ENCODE measurements around the gene S100A3.

Gene S100A3

DNA sequence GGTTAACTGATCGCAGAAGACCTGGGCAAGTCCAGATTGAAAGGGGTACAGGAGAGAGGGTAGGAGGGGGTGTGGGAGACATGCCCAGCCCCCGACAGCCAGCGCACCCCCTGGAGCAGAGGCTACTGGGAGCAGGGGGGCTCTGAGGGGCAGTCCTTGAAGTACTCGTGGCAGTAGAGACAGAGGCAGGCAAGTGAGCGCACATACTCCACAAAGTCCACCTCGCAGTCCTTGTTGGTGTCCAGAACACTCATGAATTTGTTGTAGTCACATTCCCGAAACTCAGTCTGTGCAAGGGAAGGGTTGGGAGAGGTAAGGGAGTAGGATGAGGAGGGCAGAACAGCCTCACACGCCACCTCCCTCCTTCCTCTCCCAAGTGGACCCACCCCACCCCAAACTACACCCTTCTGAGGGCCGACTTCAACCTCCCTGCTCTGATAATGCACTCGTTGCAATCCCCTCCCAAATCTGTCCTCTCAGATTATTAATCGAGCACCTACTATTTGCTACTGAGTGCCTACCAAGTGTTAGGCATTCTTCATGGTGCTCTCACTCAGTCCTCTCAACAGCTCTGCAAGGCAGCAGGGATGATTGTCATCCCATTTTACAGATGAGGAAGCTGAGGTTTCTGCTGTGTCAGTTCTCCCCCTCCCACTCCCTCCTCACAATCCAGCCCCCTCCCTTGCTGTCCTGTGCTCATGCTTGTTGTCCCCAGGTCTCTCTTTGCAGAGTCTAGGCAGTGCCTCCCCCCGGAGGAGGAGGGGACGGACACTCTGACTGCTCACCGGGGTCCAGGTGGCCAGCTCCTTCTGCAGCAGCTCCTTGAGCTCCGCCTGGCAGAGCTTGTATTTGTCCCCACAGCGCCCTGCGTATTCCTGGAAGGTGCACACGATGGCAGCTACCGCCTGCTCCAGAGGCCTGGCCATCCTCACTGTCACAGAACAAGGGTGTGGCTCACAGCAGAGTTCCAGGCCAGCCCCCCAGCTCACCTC is 1.2 kb downstream of the S100A3 start:
- DNase-seq: no peak

DNA sequence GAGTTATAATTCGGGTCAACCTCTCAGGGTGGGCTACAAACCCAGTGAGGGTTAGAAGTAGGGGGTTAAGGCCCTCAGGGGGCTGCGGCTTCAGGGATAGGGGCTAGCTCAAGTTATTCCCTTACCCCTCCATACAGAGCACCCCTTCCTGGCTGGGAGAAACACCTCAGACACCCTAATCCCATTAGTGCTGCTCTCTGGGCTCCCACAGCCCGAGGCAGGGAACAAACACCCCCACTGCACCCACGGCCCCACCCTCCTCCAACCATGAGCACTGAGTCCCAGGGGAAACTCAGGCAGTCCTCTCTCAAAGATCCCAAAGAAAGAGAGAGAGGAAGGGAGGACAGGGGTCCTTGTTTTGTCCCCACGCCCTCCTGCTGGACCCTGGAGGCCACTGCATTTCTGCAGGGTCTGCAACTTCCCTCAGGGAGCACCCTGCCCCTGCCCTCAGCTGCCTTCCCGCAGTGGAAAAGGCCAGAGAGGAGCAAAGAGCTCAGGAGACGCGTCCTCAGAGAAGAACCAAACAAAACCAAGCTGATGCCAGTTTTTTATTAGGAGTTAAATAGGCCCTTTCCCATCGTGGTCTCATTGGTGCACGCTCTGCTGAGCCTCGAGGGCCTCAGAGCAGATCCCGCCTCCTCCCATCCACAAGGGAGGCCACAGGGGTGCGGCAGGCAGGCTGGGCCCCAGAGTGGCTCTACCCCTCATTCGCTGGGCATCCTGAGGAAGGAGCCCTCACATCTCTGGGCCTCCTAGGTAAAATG is 2.1 kb downstream of the S100A3 start:
- DNase-seq: no peak

DNA sequence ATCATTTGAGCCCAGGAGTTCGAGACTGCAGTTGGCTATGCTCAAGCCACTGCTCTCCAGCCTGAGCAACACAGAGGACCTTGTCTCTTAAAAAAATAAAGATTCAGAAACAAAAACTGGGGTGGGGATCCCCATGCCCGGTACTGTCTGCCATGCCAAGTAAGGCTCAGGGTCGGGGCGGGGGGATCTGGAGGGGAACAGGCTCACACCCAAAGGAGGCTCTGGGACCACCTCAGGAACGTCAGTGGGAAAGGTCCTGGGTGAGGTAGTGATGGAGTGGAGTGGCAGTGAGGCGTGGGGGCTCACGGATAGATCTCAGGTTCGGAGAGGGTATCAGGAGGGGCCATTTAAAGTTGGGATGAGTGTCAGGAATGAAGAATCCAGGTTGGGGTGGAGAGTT is 2.7 kb downstream of the S100A3 start:
- DNase-seq: no peak

DNA sequence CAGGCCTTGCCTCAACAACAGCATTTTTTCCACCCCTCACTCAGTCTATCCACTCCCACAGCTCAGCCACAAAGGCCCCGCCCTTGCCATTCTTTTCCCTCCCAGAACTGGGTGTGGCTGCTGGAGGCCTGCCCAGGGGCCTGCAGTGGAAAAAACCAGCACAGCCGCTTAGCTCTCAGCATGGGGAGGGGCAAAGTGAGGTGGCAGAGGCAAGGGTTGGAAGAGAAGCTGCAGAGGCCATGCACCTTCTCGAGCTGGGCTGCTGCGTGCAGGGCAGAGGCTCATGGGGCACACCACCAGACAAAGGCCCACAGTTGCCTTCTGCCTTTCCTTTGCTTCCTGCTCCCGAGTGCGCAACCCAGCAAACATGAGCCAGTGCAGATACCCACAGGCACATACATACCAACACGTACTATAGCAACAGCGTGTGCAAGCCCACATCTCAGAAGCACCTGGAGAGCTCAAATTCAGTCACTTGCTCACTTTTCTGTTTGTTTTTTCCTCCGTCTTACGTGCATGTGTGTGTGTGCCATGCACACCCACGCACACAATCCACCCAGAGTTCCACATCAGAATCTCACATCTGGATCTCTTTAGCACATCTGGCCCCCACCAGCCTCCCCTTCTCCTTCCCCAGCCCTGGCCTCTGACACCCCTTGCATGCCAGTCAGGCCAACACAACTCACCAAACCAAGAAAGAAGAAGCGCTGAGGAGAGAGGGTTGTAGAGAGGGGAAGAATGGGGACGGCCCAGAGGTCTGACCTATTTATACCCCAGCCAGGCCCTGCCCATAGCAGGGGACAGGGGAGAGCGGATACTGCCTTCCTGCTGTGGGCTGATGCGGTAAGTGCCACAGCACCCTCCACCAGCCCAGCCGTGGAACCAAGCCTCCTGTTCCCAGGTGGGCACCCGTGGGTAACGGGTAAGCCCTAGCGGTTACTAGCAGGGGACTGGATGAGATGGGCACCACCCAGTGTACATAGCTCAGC is 3.7 kb downstream of the S100A3 start, which contains the start of gene S100A4:
TSS of gene S100A4 (minus strand) at position 740 of the 989 bp plus-strand sequence. CDS start 1,012 bp downstream, outside the sequence.
- DNase-seq: peak; percentile 84

DNA sequence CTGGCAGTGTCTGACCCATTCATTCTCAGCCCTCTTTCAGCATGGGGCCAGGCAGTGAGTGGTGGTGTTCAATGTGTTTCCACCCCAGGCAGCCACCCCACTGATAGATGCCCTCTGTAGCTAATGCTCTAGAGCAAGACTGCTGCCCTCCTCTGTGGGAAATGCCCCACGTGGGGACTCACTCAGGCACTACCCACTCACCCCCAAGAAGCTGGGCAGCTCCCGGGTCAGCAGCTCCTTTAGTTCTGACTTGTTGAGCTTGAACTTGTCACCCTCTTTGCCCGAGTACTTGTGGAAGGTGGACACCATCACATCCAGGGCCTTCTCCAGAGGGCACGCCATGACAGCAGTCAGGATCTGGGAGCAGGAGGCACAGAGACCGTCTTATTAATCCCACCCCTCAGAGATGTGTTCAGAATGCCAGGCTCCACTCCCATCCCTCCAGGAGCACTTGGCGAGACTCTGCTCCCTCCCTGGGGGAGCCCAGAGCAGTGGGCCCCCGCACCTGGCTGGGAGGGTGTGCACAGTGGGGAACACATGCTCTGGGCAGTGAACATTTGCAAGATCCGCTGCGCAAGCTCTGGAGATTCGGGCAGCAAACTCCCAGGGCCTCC is 4.5 kb downstream of the S100A3 start:
- no peak for DNase-seq

DNA sequence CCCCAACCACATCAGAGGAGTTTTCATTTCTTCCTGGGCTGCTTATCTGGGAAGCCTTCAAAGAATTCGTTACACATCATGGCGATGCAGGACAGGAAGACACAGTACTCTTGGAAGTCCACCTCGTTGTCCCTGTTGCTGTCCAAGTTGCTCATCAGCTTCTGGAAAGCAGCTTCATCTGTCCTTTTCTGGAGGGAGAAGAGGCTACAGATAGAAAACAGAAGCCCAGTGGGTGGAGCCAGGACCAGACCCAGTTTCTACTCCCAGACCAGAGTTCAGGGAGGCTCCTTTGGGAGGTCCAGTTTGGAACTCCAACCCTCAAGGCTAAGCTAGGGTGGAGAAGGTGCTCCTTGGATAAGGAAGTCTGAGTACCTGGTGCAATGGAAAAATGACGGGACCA is 5.3 kb downstream of the S100A3 start:
- no peak for DNase-seq

DNA sequence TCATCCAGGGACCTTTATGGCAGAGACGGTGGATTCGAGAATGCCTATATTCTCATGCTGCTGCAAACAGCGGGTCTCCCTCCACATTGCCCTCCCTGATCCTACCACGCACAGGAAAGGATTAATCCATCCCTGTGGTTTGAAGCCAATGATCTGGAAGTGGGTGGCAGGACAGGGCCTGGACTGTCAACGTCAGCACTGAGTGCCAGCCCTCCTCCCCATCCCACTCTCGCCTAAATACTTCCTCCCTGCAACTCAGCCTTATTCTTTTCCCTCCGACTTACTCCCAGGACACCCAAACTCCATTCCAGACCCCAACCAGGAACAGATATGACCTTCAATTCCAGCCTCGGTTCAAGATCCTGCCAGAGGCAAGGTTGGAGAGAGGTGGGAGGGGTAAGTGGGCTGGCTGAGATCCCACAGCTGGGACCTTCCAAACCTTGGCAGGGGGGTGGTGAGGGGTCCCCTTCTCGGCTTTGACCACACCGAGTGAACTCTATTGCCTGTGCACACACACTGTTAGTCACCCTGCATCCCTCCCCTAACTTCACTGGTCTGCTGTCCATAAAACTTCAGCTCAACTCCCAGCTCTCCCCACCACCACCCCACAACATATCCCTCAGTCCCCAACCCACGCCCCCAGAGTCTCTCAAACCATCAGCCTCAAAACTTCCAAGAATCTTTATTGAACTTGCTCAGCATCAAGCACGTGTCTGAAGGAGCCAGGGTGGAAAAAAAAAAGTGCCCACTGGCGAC is 5.9 kb downstream of the S100A3 start:
- no peak for DNase-seq

DNA sequence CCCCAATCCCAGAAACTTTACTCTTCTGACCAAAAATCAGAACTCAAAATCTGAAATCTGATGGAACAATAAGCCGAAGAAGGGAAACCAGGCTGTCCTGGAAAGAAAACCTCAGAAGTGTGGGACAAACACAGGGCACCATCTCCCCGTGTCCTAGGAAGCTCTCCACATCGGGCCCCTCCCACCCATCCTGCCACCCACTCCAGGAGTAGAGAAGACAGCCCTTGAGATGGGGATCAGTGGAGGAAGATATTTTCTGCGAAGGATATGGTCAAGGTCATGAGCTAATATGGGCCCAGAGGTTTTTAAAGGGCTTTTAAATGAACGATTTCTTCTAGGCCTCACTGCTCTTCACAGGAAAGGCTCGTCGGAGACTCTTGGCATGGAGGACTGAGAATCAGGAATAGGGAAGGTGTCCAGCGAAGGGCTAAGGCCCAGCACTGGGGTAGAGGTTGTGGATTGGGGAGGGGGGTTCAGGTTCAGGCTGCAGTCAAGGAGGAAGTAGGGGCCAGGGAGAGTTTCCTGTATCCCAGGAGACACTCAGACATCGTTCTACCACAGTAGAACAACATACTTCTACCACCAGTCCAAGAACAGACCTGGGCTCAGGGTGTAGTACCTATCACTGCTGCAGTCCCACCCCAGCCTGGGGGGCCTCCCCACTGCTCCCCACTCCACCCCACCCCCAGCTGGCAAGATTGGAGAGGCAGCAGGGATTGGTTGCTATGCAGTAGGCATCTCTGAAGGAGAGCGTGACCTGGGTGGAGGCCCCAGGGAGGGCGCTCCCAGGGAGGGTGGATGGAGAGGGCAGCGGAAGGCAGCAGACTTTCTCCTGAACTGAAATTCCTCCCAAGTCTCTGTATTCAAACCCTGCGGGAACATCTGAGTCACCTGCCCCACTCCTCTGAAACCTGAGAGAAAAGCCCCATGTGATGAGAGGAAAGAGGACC is 7.1 kb downstream of the S100A3 start:
- DNase-seq: no peak

DNA sequence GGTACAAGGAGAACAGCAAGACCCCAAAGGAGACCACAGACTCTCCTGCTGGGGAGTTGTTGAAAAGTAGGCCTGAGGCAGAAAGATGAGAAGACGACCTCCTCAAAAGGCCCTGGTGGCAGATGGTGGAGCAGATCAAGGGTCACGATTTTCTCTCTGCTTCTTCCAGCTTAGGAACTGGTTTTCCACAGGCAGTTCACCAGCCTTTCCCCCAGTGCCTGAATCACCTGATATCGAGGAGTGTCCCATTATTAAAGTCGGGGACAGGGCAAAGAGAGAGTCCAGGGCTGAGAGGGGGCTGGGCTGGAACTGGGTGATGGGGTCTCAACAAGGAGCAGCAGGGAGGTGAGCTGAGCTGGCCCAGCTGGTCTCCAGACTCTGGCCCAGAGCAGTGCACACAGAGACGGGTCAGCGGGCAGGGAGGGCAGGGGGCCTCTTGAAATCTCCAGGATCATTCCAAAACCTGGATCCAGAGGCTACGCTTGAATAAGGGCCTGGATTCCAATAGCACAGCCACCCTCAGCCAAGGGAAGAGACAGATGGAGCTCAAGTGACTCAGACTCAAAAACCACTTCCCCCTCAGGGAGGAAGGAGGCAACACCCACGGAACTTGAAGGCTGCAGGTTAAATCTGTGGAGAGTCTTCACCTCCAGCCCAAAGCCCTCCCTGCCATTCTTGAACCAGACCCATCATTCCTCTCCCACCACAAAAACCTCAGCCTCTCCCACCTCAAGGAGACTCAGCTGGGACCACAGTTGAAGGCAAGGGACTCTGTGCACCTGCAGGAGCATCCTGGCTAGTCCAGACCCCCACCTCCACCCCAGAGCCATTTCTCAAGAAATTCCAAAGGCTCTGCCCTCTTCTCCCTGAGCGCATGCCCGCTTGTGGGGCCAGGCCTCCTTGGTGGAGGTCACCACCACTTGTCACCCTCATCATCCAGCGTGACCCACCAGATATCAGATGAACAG is 8.4 kb downstream of the S100A3 start, which contains the start of gene S100A5:
TSS of gene S100A5 (minus strand) at position 541 of the 968 bp plus-strand sequence. CDS start 743 bp downstream, outside the sequence.
- DNase-seq: no peak

DNA sequence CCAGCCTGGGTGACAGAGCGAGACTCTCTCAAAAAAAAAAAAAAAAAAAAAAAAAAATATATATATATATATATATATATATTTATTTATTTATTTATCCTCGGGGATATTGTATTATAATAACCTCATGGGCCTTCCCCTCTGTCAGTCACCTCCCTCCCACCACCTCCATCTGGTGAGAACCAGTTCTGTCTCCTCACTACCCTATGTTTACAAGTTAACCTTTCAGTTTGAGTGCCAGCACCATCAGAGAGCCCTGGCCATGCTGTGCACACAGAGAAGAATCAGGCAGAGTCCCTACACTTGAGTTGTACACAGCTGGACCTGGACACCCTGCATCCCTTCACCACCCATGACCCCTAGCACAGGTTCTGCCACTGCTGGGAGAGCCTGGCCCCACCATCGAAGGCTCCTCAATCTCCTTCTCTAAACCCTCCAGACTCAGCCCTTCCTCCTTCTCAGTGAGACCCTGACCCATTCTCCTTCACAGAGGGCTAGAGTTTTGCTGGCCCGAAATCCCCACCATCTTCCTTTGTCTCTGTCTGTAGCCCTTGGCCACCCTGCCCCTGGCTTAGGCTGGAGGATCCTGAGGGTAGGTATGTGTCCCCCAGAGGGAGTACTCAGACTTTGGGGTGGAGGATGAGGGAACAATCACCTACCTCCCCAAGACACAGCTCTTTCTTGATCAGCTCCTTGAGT is 9.5 kb downstream of the S100A3 start:
- peak; percentile 56 for DNase-seq

DNA sequence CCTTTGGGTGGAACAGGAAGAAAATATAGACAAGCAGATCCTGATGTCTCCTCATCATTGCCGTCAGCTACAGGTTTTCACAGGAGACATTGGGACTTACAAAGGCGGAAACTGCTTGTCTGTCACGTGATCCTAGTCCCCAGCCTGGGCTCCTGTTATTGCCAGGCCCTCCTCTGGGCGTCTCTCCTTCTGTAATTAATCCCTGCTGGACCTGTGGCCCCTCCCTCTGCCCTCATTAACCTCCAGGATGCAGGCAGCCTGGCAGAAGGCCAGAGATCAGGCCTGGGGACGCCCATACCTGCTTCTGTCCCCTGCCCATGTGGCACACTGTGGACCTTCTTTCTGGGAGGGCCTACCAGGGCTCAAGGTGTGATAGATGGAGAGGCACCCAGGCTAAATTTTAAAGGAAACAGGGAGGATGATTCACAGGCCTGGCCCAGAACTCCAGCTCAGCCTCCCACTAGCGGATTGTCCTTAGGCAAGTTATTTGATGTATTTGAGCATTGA is 10.7 kb downstream of the S100A3 start:
- peak; percentile 72 for DNase-seq

DNA sequence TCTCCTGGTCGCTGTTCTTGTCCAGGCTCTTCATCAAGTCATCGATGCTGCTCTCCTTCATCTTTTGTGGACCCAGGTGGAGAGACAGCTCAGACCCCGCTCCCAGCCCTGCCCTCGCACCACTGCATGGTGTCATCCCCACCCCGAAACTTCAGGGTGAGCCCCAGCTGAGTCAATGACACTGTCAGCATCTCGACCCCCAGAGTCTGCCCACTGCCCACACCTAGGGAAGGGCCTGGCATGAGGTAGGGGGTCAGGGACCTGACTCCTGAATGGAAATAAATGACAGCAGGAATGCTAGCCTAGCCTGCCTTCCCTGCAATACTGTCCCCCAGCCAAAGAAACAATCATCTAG is 11.7 kb downstream of the S100A3 start:
- DNase-seq: no peak

DNA sequence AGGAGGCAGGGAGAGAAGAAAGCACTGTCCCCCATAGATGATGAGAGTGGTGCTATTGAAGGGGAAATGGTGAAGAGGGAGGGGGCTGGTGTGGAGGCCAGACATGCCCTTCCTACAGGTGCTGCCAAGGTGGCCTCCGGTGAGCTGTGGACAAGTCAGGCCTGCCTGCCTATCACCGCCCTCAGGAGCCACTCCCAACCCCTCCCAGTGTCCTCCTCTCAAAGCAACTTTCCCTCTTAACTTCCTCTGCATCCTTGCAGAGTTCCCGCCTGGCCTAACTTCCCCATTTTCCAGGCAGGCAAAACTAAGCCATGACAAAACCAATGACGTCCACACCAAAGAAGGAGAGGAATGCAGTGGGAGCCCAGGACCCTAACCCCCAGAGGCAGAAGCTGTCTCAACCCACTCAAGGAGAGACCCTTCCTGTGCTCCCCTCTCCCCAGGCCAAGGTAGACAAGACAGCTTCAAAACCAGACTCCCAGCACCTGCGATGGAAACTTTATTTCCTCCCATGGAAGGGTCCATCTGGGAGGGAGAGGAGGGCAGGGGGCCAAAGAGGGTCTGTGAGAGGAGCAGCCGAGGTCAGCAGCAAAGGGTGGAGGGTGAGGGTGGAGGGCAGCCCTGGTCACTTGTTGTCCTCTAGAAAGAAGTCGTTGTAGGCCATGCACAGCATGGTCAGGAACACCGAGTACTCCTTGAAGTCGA is 12.2 kb downstream of the S100A3 start:
- DNase-seq: no peak

DNA sequence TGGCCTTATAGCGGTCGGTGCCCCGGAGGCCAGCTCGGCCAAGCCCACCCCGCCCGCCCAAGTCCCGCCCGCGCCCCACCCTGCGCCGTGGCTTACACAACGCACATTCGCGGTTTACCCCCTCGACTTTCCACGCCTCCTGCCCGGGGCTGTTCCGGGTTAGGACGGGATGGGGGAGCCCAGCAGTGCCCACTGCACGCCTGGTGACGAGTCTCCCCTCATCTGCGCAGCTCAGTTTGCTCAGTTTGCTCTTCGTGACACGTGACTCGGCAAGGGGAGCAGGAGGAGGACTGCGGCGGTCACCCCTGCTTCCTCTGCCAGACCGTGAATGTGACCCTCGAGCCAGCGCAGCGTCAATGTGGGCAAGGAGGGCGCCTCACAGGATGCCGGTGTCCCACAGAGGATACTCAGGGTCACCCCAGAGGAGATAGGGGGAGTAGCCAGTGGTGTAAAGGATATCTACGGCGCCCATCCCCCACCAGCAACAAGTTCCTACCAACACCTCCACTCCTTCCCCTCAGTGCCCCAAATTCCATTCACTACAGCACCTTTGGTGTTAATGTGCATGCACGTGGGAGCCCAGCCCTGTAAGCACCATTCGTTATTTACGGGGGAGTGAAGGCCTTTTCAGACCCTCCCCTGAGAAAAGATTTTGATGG is 12.9 kb downstream of the S100A3 start:
- peak; percentile 32 for DNase-seq

DNA sequence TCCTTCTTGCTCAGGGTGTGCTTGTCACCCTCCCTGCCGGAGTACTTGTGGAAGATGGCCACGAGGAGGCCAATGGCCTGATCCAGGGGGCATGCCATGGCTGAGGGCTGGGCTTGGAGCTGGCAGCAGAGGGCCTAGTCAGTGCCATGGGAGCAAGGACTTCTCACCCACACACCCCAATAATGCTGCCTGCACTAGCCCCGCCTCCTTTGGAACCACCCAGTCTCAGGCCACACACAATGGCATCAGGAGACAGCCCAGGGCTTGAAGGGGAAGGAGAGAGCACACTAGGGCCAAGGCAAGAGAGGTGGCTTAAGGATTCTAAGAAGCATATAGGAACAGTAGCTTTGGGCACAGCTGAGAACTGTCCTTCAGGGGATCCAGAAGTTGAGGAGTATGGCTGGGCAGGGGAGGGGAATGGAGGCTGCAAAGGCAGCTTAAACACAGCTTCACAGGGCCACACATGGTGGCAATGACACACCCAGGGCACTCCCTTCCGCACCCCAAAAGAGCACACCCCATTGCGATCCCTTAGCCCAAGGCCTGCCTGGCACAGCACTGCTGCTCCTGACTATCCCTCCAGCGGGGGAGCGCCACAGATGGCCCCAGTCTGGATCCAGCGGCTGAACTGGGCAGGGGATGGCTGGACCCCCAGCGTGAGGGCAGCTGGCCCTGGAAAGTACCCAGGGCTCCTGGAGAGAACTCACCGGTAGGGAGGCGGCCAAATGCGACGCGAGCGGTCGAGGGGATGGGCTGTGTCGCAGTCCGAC is 13.6 kb downstream of the S100A3 start, which contains the start of gene S100A6:
TSS of gene S100A6 (minus strand) at position 750 of the 770 bp plus-strand sequence. CDS start at position 98, 652 bp downstream.
- no peak for DNase-seq

DNA sequence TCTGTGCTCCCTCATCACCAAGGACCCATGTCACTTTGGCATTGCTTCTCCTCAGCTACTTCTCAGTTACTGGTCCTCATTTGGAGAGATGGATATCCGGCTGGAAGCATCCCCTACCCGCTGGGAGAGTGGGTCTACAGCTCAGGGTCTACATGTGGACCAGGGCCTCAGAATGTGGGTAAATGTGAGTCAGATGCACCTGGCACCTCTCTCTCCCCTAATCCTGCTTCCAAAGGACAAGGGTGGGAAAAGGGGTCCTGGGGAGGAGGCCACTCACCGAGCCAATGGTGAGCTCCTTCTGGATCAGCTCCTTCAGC is 14.2 kb downstream of the S100A3 start:
- no peak for DNase-seq
